Effector CD8-positive, alpha-beta T cell (primary cell): ENCODE data around the gene COX4I1.
"Not testable (repeated sequence)": the region's sequence is repeated elsewhere in the genome, so short reads cannot be mapped to it uniquely, and the experiment has no call there.

Experiments
- DNase-seq: peaks from one replicate; lab custom pipeline; 2025; lab: John Stamatoyannopoulos, UW

The COX4I1 gene

GRCh38 chr16:85824161-85825135 lies 25.0 kb downstream of the COX4I1 start:
- no peak for DNase-seq

GRCh38 chr16:85825326-85825725 lies 25.8 kb downstream of the COX4I1 start:
- DNase-seq, result no peak

GRCh38 chr16:85826686-85827247 lies 27.3 kb downstream of the COX4I1 start:
- no peak for DNase-seq

DNA sequence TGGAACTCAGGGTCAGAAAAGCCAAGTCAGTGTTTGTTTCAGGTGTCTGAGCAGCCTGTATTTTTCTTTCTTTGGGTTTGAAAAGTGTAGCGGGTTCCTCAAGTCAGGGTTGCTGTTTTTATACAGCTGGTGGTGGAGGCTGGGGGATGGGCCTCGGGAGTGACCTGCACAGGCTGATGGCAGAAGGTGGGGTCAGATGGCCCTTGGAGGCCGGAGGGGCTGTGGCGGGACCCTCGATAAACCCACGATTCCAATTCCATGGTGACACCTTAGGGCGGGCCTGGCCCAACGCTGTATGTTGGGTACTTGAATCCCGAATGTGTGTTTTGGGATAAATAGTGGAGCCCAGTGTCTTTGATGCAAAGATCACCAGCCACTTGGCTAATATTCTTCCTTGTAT lies 28.7 kb downstream of the COX4I1 start:
- no peak for DNase-seq

GRCh38 chr16:85829171-85829719 lies 29.8 kb downstream of the COX4I1 start:
- no peak for DNase-seq

- DNase-seq, result no peak
These were observed 30.4 kb downstream of the COX4I1 start for GRCh38 chr16:85829751-85830445.

- no peak for DNase-seq
These were observed 31.3 kb downstream of the COX4I1 start for GRCh38 chr16:85830821-85831220.

DNA sequence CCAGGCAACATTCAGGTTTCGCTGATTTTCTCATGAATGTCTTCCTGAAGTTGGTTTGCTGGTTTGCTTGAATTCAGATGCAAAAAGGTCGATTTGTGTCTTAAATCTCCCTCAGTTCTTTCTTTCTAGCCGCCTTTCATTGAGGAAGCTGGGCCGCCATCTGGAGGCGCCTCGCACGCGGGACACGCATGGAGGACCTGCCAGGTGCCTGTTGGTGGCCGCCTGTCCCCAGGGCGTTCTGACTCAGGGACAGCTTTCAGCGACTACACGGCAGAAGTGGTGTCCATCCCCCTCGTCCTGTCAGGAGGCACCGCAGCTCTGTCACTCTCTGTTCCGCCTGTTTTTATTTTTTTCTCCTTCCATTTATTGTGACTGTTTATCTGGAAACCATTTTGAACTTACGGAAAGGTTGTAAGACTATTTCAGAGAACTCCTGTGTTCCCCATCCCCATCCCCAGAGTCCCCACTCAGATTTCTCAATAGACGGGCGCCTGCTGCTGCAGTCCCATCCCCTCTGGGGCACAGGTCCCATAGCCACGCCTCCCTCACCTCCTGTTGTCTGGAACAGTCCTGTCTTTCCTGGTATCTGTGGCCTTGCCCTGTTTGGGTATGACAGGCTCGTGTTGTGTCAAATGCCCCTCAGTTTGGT lies 33.2 kb downstream of the COX4I1 start:
- DNase-seq, result no peak

DNA sequence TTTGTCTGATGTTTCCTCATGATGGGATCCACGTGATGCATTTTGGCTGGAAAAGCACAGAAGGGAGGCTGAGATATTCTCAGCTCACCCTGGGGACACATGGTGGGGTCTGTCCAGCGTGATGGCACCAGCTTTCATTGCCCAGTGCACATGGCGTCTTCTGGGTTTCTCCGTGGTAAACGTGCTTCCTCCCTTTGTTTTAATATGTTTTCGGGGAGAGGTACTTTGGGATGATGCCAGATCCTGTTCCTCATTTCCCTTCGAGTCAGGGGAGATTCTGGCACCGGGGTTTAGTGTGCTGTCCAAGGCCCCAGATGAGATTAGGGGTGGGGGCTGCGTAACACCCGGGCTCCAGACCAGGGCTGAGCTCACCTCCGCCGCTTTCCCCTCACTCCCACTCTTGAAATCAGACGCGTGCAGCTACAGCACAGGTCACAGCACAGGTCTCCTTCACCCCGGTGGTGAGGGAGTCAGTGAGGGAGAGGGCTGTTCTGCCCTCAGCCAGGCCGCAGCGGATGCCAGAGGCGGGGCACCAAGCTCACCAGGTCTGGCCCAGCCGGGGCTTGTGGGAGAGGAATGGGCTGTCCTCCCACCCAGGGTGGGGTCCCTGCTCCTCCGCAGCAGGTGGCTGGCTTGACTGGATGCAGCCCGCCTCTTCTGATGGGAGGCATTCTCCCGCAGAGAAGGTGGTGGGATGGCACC lies 33.9 kb downstream of the COX4I1 start:
- DNase-seq, result no peak

DNA sequence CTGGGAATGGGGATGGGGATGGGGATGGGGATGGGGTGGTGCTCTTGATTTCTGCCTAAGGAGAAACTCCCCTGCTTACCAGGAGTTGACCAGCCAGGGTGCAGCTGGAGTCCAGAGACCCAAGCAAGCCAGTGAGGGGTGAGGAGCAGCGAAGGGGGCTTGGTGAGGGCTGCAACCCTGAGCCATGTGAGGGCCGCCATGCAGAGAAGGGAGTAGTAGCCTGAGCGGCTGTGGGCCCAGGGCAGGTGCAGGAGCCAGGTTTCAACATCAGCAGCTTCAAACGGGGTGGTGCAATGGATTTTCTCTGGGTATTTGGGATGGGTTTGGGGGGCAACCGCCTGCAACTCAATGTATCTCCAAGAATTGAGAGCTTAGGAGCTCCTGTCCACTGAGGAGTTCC lies 35.2 kb downstream of the COX4I1 start:
- no peak for DNase-seq

DNA sequence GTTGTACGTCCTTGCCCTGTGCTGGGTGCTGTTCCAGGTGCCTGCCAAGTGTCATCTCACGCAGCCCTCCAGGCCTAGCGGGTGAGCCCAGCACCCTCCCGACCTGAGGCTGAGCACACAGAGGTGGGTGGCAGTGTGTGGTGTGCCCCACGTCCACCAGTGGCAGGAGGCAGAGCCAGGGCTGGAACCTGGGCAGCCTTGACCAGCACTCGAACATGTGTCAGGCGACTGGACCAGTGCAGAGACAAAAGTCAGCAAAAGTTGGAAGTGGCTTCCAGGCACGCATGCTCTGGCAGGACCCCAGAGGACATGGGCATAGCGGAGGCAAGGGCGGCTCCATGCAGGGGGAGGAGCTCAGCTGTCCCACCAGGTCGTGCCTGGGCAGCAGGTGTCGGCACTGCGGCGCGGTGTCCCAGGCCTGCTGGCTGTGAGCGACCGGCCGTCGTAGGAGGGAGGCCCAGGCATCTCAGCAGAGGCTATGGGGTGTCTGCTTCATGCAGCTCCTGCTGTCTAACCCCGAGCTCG lies 35.8 kb downstream of the COX4I1 start:
- DNase-seq, result no peak

DNA sequence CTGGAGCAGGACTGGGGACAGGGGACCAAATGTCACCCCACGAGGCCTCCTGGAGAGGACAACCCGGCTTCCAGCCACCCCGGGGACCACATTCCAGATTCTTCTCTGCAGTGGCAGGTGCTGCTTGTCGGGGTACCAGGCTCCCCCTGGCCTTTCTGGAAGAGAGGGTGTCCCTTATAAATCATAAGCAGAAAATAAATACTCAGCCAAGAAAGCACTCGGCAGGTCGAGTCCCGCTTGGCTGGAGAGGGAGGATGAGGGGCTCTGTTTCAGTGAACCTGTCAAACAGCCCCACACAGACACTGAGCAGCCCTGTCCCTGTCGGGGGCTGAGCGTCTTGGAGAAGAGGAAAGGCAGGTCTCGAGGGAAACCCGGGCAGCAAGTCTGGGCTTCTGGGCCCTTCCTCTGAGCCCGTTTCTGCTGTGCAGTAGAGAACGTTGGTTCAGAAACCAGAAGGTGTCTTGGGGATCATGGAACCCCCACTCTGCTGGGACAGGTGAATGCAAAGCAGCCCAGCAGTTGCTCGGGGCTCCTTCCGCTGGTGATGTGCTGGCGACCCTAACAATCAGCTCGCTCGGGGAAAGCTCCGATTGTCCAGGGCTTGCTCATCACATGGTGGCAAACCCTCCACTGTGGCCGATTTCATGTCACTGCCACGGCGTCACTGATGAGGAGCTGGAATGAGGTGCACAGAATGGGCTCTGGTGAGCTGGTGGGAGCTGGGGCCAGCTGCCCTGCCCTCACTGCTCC lies 36.6 kb downstream of the COX4I1 start:
- no peak for DNase-seq

GRCh38 chr16:85836706-85837582 lies 37.4 kb downstream of the COX4I1 start:
- DNase-seq, result no peak

DNA sequence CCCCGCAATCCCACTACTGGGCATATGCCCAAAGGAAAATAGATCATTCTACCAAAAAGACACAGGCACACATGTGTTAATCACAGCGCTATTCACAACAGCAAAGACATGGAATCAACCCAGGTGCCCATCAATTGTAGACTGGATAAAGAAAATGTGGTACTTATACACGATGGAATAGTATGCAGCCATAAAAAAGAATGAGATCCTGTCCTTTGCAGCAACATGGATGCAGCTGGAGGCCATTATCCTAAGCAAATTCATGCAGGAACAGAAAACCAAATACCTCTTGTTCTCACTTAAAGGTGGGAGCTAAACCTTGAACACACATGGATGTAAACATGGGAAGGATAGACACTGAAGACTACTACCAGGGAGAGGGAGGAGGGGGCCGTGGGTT lies 38.2 kb downstream of the COX4I1 start:
- not testable (repeated sequence) for DNase-seq

GRCh38 chr16:85838381-85838780 lies 38.9 kb downstream of the COX4I1 start:
- DNase-seq, result no peak

- no peak for DNase-seq
These were observed 39.5 kb downstream of the COX4I1 start for GRCh38 chr16:85838876-85839585.

DNA sequence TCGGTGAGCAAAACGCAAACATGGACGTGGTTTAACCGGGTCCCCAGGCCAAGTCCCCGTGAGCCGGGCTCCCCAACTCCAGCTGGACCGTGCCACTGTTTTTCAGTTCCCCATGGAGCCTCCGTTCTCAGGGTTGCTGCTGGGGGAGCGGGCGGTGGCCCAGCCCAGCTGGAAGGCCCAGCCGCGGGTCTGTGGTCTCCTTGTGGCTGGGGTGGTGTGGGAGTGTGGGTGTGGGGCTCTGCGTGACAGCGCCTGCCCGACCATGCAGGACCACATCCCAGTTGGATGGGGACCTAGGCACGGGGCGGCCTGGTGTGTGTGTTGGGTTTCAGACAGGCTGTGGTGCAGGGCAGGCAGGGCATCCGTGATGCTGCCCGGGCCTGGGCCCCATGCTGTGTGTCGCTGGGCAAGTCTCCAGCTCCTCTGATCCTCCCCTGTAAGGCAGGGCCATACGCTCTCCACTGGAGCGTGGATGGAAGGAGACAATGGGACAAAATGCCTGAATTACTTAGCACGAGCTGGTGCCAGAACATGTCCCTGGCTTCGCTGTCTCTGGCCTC lies 40.3 kb downstream of the COX4I1 start:
- no peak for DNase-seq

- no peak for DNase-seq
These were observed 40.9 kb downstream of the COX4I1 start for GRCh38 chr16:85840395-85840794.
